ENCODE measurements around the gene ADPRHL1. TPM values are rescaled to one million over a fixed set of nuclear protein-coding genes. Genes with fewer than 3 reads are reported as not detected.
"Not testable (repeated sequence)": the region's sequence is repeated elsewhere in the genome, so short reads cannot be mapped to it uniquely, and the experiment has no call there.

The ADPRHL1 gene
- total RNA-seq, 1 donor from 2014 or later: 130 TPM

GRCh38 chr13:113477724-113478123 is 24.4 kb upstream of the ADPRHL1 start:
- DNase-seq: no peak

GRCh38 chr13:113476811-113477210 is 23.5 kb upstream of the ADPRHL1 start:
- DNase-seq: no peak

- DNase-seq: no peak
Measured at GRCh38 chr13:113475911-113476310, 22.6 kb upstream of the ADPRHL1 start.

GRCh38 chr13:113475280-113475679 is 22.0 kb upstream of the ADPRHL1 start:
- DNase-seq: no peak

- no peak for DNase-seq
Measured at GRCh38 chr13:113474179-113474578, 20.9 kb upstream of the ADPRHL1 start.

GRCh38 chr13:113472355-113473025 is 19.2 kb upstream of the ADPRHL1 start:
- DNase-seq: no peak

- no peak for DNase-seq
Measured at GRCh38 chr13:113471844-113472243, 18.6 kb upstream of the ADPRHL1 start.

GRCh38 chr13:113470635-113471163 is 17.4 kb upstream of the ADPRHL1 start:
- DNase-seq: not testable (repeated sequence)

GRCh38 chr13:113470073-113470472 is 16.8 kb upstream of the ADPRHL1 start:
- no peak for DNase-seq

GRCh38 chr13:113469582-113469981 is 16.3 kb upstream of the ADPRHL1 start:
- no peak for DNase-seq

- DNase-seq: no peak
Measured at GRCh38 chr13:113468472-113469201, 15.3 kb upstream of the ADPRHL1 start.

GRCh38 chr13:113468029-113468428 is 14.7 kb upstream of the ADPRHL1 start:
- DNase-seq: no peak

- no peak for DNase-seq
Measured at GRCh38 chr13:113466383-113466782, 13.1 kb upstream of the ADPRHL1 start.

GRCh38 chr13:113465300-113465699 is 12.0 kb upstream of the ADPRHL1 start:
- no peak for DNase-seq

- no peak for DNase-seq
Measured at GRCh38 chr13:113464476-113464875, 11.2 kb upstream of the ADPRHL1 start.

GRCh38 chr13:113461022-113461751 is 7.9 kb upstream of the ADPRHL1 start:
- no peak for DNase-seq

- DNase-seq: no peak
Measured at GRCh38 chr13:113460599-113460998, 7.3 kb upstream of the ADPRHL1 start.

- DNase-seq: no peak
Measured at GRCh38 chr13:113460064-113460555, 6.8 kb upstream of the ADPRHL1 start.

GRCh38 chr13:113458253-113459065 is 5.2 kb upstream of the ADPRHL1 start:
- peak; percentile 24 for DNase-seq

GRCh38 chr13:113457510-113457909 is 4.2 kb upstream of the ADPRHL1 start:
- no peak for DNase-seq

GRCh38 chr13:113456116-113456702 is 2.9 kb upstream of the ADPRHL1 start:
- no peak for DNase-seq

Measured in tongue (tissue), 2 donors.